Tibial artery (tissue), 4 donors: ENCODE results near the gene NPHP4.

ENCODE experiments used
- DNase-seq, 2 donors: peaks; one replicate each; pipeline ENCODE4 v3.0.0-alpha.2; 2019
- H3K27ac ChIP-seq, 2 donors: fragments of 200-600 bp; sonication (generic) in 1 of 2; 1 replicate in 1 of 2; 2 replicates in 1 of 2; pipeline ENCODE4 v1.5.1; 2018 to 2019; ENCODE audit warnings: mild to moderate bottlenecking in 1 of 2
- H3K27me3 ChIP-seq, 2 donors: fragments of 200-600 bp; sonication (generic) in 1 of 2; one replicate each; pipeline versions ENCODE4 v1.5.1 to v1.6.0; 2016 to 2019
- H3K36me3 ChIP-seq, 3 donors: fragments of 200-600 bp; sonication (generic) in 2 of 3; one replicate each; pipeline ENCODE4 v1.5.1; 2016 to 2019; ENCODE audit warnings: mild to moderate bottlenecking in 2 of 3
- H3K4me1 ChIP-seq, 4 donors: fragments of 200-600 bp; sonication (generic) in 2 of 4; 1 replicate in 3 of 4; 2 replicates in 1 of 4; pipeline ENCODE4 v1.5.1; 2016 to 2019
- H3K4me3 ChIP-seq, 2 donors: fragments of 200-600 bp; sonication (generic) in 1 of 2; 1 replicate in 1 of 2; 2 replicates in 1 of 2; pipeline ENCODE4 v1.5.1; 2018 to 2019; ENCODE audit warnings: mild to moderate bottlenecking in 2 of 2
- H3K9me3 ChIP-seq, 3 donors: fragments of 200-600 bp; sonication (generic) in 1 of 3; one replicate each; pipeline ENCODE4 v1.5.1; 2016 to 2019
- CTCF ChIP-seq, 2 experiments: fragments of 200-600 bp in 1 of 2; fragments of 450-650 bp in 1 of 2; IDR thresholded peaks; one replicate each; pipeline ENCODE4 v1.5.1; 2017 to 2019; ENCODE audit warnings: antibody characterized with exemption in 2 of 2, mild to moderate bottlenecking in 1 of 2, moderate library complexity in 1 of 2
- intact Hi-C: fragments of 100-400 bp; cut with DNase I; formaldehyde crosslinking; loops from one replicate; pipeline ENCODE4 v1.15.0; 2023; ENCODE audit warnings: low total_unique reads

Gene NPHP4

GRCh38 chr1:6028042-6028850, 36.0 kb upstream of the NPHP4 start:
- Histone ChIP-seq H3K9me3 (no peaks in the 10 kb centered on the region), H3K4me3 (no peak overlapping the region), H3K36me3 (no peaks in the 10 kb centered on the region), H3K27ac (no peak overlapping the region), H3K27me3 (peaks cover 0 to 45% of the 10 kb centered on the region in 2 donors), H3K4me1 (peaks cover 0 to 8% (median 0%) of the 10 kb centered on the region in 4 donors)
- intact Hi-C loops = no loop called here
- peak in 1 of 2 donors; percentile 43 for DNase-seq
- no peak for TF ChIP-seq CTCF (IDR thresholded peaks at IDR 0.05)

DNA sequence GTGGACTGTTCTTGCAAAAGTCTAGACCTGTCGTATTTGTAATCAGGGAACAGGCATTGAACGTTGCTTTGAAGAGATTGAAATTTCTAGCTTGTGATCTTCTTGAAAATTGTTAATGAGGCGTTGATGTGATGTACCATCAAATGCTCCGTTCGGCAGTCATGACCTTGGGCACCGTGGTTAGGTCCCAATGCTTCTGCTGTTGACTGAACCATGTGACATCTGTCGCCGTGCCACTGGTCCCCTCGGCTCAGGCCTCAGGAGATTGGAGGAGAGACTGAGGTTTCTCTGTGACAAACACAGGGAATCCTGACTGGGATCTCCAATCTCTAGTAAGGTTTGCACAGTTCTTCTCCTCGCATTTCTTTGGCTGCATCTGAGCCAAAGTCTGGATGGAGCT, 35.4 kb upstream of the NPHP4 start:
- Histone ChIP-seq H3K4me3 (no peak overlapping the region), H3K9me3 (no peaks in the 10 kb centered on the region), H3K36me3 (no peaks in the 10 kb centered on the region), H3K27me3 (peaks cover 0 to 45% of the 10 kb centered on the region in 2 donors), H3K4me1 (peaks cover 0 to 8% (median 0%) of the 10 kb centered on the region in 4 donors), H3K27ac (no peak overlapping the region)
- intact Hi-C loops = no loop called here
- TF ChIP-seq CTCF (IDR thresholded peaks at IDR 0.05) = no peak
- DNase-seq = no peak

DNA sequence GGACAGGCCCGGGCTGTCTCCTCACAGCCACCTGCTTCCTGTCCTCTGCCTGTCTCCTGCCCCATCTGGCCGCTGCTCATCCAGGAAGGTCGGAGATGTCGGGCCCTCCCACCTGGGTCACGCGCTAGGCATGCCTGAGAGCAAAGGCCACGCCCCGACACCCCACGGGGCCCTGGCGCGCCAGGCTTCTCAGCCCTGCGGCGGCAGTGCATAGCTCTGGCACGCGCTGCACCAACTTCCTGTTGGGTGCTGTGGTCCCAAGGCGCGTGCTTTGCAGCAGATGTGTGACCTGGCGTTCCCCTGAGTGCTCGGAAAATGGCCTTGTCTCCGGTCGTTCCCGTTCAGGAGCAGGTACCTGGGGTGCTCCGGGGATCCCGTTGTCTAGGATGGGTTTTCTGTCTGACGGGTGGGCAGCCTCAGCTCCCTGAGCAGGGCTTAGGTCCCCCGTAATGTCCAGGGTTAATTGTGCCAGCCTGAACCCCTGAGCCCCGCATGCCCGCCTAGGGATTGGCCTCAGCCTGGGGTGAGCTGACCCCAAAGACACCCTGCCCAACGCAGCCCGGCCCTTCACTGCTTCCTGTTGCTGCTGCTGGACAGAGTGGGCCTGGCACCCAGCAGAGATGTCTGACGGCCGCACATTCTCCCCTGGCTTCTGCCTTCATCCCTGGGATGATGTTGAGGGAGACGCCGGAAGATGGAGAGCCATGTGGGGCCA, 34.0 kb upstream of the NPHP4 start:
- Histone ChIP-seq H3K9me3 (no peaks in the 10 kb centered on the region), H3K4me3 (peak overlapping the region; percentile 22 to 30), H3K4me1 (peaks cover 0 to 8% (median 0%) of the 10 kb centered on the region in 4 donors), H3K36me3 (no peaks in the 10 kb centered on the region), H3K27ac (no peak overlapping the region), H3K27me3 (peaks cover 0 to 43% of the 10 kb centered on the region in 2 donors)
- intact Hi-C loops = no loop called here
- TF ChIP-seq CTCF (IDR thresholded peaks at IDR 0.05) = no peak
- DNase-seq = peak; percentile 76 to 81

GRCh38 chr1:6025269-6026094, 33.3 kb upstream of the NPHP4 start:
- Histone ChIP-seq H3K27me3 (peaks cover 0 to 40% of the 10 kb centered on the region in 2 donors), H3K27ac (no peak overlapping the region), H3K36me3 (no peaks in the 10 kb centered on the region), H3K9me3 (no peaks in the 10 kb centered on the region), H3K4me1 (peaks cover 0 to 8% (median 0%) of the 10 kb centered on the region in 4 donors), H3K4me3 (peak overlapping the region in 1 of 2 donors; percentile 30)
- no peak for DNase-seq
- intact Hi-C loops = no loop called here
- no peak for TF ChIP-seq CTCF (IDR thresholded peaks at IDR 0.05)

DNA sequence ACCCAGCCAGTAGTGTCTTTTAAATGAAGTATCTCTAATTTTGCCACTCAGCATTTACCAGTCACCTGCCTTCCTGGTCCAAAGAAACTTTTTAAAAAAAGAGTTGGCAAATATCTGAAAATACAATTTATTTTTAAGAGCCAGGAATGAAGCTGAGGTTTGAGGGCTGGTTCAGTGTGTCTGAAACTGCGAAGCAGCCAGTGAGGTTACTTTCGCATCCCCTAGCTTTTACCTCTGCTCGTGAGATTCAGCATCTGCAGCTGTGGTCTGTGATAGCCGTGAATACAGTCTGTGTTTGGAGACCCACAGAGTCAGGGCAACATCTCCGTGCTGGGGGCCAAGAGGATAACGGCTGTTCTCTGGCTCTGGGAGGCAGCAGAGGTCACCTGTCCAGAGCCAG, 32.2 kb upstream of the NPHP4 start:
- no peak for TF ChIP-seq CTCF (IDR thresholded peaks at IDR 0.05)
- intact Hi-C loops = no loop called here
- Histone ChIP-seq H3K4me1 (peaks cover 0 to 8% (median 0%) of the 10 kb centered on the region in 4 donors), H3K27ac (no peak overlapping the region), H3K36me3 (no peaks in the 10 kb centered on the region), H3K27me3 (peaks cover 0 to 34% of the 10 kb centered on the region in 2 donors), H3K9me3 (no peaks in the 10 kb centered on the region), H3K4me3 (no peak overlapping the region)
- no peak for DNase-seq
